NCI-H128 (cell line): Measurements from ENCODE around the gene PTCRA.
"Not testable (repeated sequence)": the region's sequence is repeated elsewhere in the genome, so short reads cannot be mapped to it uniquely, and the experiment has no call there.

Experiments used
- DNase-seq: peaks from one replicate; lab custom pipeline; 2025; ENCODE audit not compliant: unreplicated experiment; lab: John Stamatoyannopoulos, UW

PTCRA gene

GRCh38 chr6:42939810-42940167, 23.9 kb downstream of the PTCRA start:
- DNase-seq, result no peak

GRCh38 chr6:42940493-42941045, 24.7 kb downstream of the PTCRA start:
- DNase-seq, result no peak

- not testable (repeated sequence) for DNase-seq
These were observed 25.5 kb downstream of the PTCRA start for GRCh38 chr6:42941356-42941755.

- DNase-seq, result no peak
These were observed 26.6 kb downstream of the PTCRA start for GRCh38 chr6:42942444-42942843.

GRCh38 chr6:42947950-42948349, 32.1 kb downstream of the PTCRA start:
- no peak for DNase-seq

GRCh38 chr6:42952389-42952788, 36.5 kb downstream of the PTCRA start:
- DNase-seq, result no peak

DNA sequence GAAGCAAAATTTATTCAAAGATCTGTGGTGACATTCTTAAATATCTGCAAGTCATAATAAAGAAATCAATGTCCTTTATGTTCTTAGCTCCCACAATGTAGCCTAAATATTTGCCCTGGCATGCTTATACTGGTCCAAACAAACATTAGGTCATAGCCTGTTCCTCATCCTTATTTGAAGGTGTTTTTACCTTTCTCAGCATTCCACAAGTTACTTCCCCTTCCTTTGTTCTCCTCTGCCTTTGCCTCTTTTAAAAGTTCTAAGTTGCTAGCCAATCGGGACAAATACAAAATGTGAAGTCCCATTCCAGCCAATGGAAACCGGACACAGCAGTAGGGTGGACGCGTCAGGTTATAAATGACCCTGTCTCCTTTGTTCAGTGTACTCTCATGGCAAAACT, 38.6 kb downstream of the PTCRA start:
- DNase-seq, result not testable (repeated sequence)

- no peak for DNase-seq
These were observed 42.3 kb downstream of the PTCRA start for GRCh38 chr6:42958125-42958524.

DNA sequence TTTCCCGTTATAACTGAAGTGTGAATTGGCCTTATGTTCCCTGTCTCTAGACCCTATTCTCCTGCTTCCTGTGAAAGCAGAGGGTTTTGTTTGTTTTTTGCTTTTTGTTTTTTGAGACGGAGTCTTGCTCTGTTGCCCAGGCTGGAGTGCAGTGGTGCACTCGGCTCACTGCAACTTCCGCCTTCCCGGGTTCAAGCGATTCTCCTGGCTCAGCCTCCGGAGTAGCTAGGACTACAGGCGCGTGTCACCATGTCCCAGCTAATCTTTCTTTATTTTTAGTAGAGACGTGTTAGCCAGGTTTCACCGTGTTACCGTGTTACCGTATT, 44.0 kb downstream of the PTCRA start:
- no peak for DNase-seq

DNA sequence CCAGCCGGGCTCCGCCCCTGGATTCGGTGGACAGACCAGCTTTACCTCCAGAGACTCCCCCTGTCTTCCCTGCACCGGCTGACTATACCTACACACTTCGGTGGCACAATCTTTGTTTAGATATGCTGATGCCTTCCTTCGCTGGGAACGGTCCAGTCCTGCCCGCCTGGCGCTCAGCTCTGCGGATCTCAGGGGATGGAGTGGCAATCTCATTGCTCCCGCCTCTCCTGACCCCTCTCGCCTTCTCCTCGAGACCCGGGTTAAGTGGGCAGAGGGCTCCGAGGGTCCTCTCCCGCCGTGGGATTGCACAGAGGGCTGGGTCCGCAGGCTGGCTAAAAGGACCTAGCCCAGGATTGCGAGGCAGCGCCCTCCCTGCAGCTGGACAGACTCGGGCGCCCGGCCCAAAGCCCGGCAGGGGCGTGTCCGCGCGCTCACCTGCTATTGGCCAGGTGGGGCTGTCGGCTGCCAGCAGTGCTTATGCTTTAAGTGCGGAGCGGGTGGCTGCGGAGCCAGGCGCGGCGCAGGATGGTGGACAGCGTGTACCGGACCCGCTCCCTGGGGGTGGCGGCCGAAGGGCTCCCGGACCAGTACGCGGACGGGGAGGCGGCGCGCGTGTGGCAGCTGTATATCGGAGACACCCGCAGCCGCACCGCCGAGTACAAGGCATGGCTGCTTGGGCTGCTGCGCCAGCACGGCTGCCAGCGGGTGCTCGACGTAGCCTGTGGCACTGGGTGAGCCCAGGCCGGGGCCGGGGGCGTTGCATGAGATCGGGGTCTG, 44.6 kb downstream of the PTCRA start, which contains the start of gene GNMT:
TSS of gene GNMT (plus strand) at position 512 of the 777 bp plus-strand sequence. CDS start at position 526, 14 bp downstream.
- peak; percentile 27 for DNase-seq

- DNase-seq, result no peak
These were observed 45.2 kb downstream of the PTCRA start for GRCh38 chr6:42961020-42961470.

- DNase-seq, result no peak
These were observed 46.2 kb downstream of the PTCRA start for GRCh38 chr6:42962096-42962495.

GRCh38 chr6:42962502-42963178, 46.8 kb downstream of the PTCRA start:
- no peak for DNase-seq

GRCh38 chr6:42963179-42963854, 47.5 kb downstream of the PTCRA start:
- no peak for DNase-seq

GRCh38 chr6:42963855-42964605, 48.2 kb downstream of the PTCRA start:
- no peak for DNase-seq

- DNase-seq, result no peak
These were observed 50.7 kb downstream of the PTCRA start for GRCh38 chr6:42966571-42966970.

DNA sequence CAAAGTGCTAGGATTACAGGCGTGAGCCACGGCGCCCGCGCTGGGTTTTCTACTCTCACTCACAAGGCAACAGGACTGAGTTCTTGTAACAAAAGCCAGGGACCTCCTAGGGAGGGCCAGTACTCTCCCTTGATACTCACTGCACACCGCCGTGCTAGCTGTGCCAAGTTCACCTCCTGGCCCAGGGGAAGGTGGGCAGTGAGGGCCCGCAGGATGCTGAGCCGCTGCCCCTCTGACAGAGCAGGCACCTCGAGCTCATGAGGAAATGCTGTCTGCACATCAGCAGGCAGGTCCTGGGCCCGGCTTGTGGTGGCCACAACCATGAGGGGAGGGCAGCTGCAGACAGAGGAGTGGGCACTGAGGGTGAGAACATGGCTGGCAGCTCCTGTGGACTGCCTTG, 51.4 kb downstream of the PTCRA start:
- no peak for DNase-seq

GRCh38 chr6:42968126-42968701, 52.4 kb downstream of the PTCRA start:
- no peak for DNase-seq

DNA sequence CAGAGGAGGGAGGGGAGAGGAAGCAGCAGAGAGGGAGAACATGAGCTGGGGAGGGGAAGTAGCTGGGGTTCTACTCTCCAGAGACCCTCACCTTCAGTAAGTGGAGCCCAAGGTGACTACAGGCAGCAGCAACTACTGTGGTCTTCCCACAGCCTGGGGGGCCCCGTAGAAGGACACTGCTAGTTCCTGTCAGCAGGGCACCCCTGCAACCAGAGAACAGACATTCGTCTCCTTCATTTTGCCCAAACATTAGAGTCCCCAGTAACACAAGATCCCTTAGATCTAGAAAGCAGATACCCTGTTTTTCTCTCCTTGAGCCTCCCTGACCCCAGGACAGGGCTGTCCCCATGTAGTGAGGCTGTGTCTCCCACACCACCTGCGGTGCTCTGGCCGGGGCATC, 52.9 kb downstream of the PTCRA start:
- DNase-seq, result no peak

GRCh38 chr6:42969431-42969830, 53.6 kb downstream of the PTCRA start:
- DNase-seq, result no peak

GRCh38 chr6:42969934-42970333, 54.1 kb downstream of the PTCRA start:
- no peak for DNase-seq
